SU-DHL-6 (cell line): ENCODE data around the gene CDKL4.

Experiments used
- EZH2phosphoT487 ChIP-seq: fragments of 200-600 bp; sonication (generic), shearing (Covaris generic); conservative IDR thresholded peaks from 2 replicates; pipeline ENCODE4 v1.6.1; 2018; ENCODE audit warnings: mild to moderate bottlenecking, antibody characterized with exemption, low read length, moderate library complexity, mixed read lengths
- TF ChIP-seq, protein P1 (sequence below): fragments of 200-600 bp; sonication (generic); IDR thresholded peaks from one replicate; pipeline ENCODE4 v1.5.1; 2017; ENCODE audit warnings: antibody characterized with exemption, mild to moderate bottlenecking, low read length, moderate library complexity; ENCODE audit not compliant: insufficient read depth, poor library complexity, severe bottlenecking

DNA sequence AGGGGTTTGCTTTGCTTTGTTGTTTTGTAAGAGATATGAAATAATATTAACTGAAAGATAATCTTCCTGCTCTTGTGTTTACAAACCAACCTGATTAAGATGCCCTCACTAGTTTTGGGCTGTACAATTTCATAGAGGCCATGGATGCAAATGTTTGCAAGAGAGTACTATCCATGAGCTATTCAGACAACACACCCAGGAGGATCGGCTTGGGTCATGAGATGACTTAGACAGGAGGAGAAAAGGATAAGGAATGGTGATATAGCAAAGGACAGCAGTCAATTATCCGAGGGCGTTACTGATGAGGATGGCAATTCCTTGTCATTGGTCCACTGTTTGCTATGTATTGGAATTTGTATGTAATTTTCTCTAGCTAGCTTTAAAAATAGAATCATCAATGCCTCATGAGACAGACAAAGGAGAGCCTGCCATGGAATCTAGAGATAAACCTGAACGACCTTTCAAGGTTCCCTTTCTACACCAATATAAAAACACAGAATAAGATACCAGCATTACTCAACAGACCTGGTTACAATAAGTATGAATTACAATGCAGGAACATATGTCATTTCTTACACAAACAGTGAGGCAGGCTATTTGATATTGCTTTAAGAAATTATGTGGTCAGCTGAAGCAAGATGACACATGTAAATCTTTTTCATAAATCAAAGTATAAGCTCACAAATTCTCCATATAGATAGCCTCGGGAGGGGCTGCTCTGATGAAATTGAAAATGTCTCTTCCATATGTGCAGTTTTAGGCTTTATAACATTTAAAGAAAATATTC, 68.6 kb downstream of the CDKL4 start:
- TF ChIP-seq, protein P1, sequence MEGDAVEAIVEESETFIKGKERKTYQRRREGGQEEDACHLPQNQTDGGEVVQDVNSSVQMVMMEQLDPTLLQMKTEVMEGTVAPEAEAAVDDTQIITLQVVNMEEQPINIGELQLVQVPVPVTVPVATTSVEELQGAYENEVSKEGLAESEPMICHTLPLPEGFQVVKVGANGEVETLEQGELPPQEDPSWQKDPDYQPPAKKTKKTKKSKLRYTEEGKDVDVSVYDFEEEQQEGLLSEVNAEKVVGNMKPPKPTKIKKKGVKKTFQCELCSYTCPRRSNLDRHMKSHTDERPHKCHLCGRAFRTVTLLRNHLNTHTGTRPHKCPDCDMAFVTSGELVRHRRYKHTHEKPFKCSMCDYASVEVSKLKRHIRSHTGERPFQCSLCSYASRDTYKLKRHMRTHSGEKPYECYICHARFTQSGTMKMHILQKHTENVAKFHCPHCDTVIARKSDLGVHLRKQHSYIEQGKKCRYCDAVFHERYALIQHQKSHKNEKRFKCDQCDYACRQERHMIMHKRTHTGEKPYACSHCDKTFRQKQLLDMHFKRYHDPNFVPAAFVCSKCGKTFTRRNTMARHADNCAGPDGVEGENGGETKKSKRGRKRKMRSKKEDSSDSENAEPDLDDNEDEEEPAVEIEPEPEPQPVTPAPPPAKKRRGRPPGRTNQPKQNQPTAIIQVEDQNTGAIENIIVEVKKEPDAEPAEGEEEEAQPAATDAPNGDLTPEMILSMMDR: no peak
- no peak for TF ChIP-seq EZH2phosphoT487
